H1 (cell line): Measurements from ENCODE around the gene TTC29. TPM values are rescaled to one million over a fixed set of nuclear protein-coding genes. Genes with fewer than 3 reads are reported as not detected.

ENCODE experiments used
- HDAC2 ChIP-seq, 2 experiments: fragments of 300-600 bp in 1 of 2; sonication (generic) in 1 of 2; IDR thresholded peaks; 2 replicates each; pipeline ENCODE4 v1.6.1; 2011 to 2012; ENCODE audit warnings: low read depth in 2 of 2, low read length in 2 of 2, mild to moderate bottlenecking in 2 of 2, moderate library complexity in 2 of 2, borderline replicate concordance in 1 of 2, inconsistent platforms in 1 of 2
- HDAC6 ChIP-seq: IDR thresholded peaks from one replicate; pipeline ENCODE4 v1.7.1; 2012; ENCODE audit warnings: low read depth, mild to moderate bottlenecking, inconsistent platforms, low read length, moderate library complexity
- RFX5 ChIP-seq: IDR thresholded peaks from 2 replicates; pipeline ENCODE4 v1.6.1; 2011; ENCODE audit warnings: low read depth, low read length, improper control_type of control experiment, borderline replicate concordance
- SAP30 ChIP-seq: fragments of 300-600 bp; sonication (generic); IDR thresholded peaks from 2 replicates; pipeline ENCODE4 v1.7.1; 2012; ENCODE audit warnings: low read length, moderate library complexity, mild to moderate bottlenecking, inconsistent platforms; ENCODE audit not compliant: insufficient read depth, insufficient replicate concordance
- TEAD4 ChIP-seq: IDR thresholded peaks from 2 replicates; pipeline ENCODE4 v1.6.1; 2012; ENCODE audit warnings: low read depth, low read length, inconsistent platforms, mixed read lengths
- polyA plus RNA-seq, 7 experiments: library from polyadenylated mRNA; depleted of rRNA in 3 of 7; stranded (reverse) in 5 of 7; unstranded in 2 of 7; fragments of >200 nt in 5 of 7; fragments of 200-250 nt in 2 of 7; gene quantifications; 1 replicate in 5 of 7; 2 replicates in 1 of 7; 4 replicates in 1 of 7; pipeline versions ENCODE4 v1.2.1 to v1.2.3, GENCODE V29; 2011 to 2013; ENCODE audit warnings: missing spikeins in 2 of 7, mixed read lengths in 2 of 7
- total RNA-seq: library from RNA; stranded (reverse); fragmentation: NEBNext Ultra II Directional; extraction: Animal tissue kit (Norgen Biotek cat#: 25700); gene quantifications from 2 replicates; pipeline ENCODE4 v1.2.1, GENCODE V29; 2021

Gene TTC29
- total and polyA plus RNA-seq, 2 of the 8 experiments (the other 6 are each of a cell fraction or from before 2014, with no cell fraction given): 0.28 TPM; not detected in 1

- TF ChIP-seq SAP30: peak; percentile 91
- no peak for TF ChIP-seq RFX5
- TF ChIP-seq TEAD4: no peak
- TF ChIP-seq HDAC2 (IDR thresholded peaks at IDR 0.05; ENCODE audit: borderline replicate concordance in 1 of 2, low read depth in 2 of 2, low read length in 2 of 2): peak in 1 of 2 experiments; percentile 65; a peak in 1 of 4 replicates
- no peak for TF ChIP-seq HDAC6
Measured at GRCh38 chr4:146945556-146946374, at the start of gene TTC29 (continued).
